ENCODE data around the gene DDRGK1.
"Not testable (repeated sequence)": the region's sequence is repeated elsewhere in the genome, so short reads cannot be mapped to it uniquely, and the experiment has no call there.

Gene DDRGK1

GRCh38 chr20:3193806-3194616, 10.5 kb downstream of the DDRGK1 start:
- Mint-ChIP-seq H3K4me1 (peaks cover 10% of the 10 kb centered on the region), H3K27me3 (no peaks in the 10 kb centered on the region), H3K9me3 (no peaks in the 10 kb centered on the region), H3K4me3 (no peak overlapping the region), H3K27ac (no peak overlapping the region), H3K36me3 (peaks cover 50% of the 10 kb centered on the region)
- DNase-seq, result no peak
- CTCF ChIA-PET, result interaction anchor here (0.6 kb wide), 1 partner anchor 9 kb away, joined by 3 read pairs; no protein-coding TSS in a partner anchor

DNA sequence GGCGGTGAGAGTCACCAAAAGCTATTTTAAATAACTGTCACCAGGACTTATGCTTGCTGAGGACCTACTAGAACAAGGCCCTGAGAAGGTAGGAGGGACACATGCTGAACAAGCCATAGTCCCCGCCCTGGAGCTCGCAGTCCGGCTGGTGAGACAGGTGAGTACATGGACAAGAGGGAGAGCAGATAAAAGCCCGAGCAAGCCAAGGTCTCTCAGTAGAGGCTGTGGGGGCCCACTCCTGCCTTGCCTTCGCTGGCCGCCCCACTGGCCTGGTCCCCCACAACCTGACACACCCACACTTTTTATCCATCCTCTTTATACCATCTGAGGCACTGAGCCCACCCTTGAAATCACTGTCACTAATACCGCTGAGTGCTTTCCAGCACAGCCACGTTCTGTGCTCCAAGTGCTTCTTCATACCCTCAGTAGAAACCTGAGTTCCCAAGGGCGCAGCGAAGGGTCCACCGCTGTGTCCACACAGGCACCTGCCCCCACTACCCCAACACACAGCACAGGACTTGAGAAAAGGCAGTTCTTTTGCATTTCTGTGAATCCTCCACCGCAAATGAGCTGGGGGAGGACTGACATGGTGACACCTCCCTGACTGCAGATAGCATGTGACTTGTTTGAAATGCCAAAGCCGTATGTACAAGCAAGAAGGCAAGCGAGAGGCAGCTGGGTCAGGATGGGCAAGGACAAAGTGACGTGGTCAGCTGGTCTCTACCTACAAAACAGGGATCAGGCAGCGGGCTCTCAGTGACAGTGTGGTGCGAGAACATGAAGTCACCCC, 12.1 kb downstream of the DDRGK1 start:
- H3K4me3 Mint-ChIP-seq, result no peak overlapping the region

DNA sequence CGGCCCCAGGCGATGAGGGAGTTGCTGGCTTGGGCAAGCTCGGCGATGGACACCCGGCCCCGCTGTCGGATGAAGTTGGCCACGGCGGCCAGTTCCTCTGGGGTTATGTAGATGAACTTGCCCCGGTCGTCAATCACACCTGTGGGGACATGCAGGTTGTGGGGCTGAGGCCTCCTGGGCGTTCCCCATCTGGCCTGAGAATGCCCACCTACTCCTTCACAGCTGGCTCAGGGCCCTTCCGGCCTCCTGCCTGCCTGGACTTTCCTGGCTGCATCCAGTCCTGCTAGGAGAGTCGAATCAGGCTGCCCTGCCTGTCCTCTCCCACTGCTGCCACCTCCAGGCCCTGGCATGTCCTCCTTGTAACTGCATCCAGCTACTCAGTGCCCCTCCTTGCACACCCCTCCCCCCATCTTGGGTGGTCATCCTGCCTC, 13.8 kb downstream of the DDRGK1 start:
- H3K27ac Mint-ChIP-seq, result no peak overlapping the region
- H3K36me3 Mint-ChIP-seq, result peaks cover 36% of the 10 kb centered on the region
- H3K4me1 Mint-ChIP-seq, result peaks cover 6% of the 10 kb centered on the region
- DNase-seq, result no peak
- H3K9me3 Mint-ChIP-seq, result no peaks in the 10 kb centered on the region
- CTCF ChIA-PET, result no interaction called here
- no peaks in the 10 kb centered on the region for H3K27me3 Mint-ChIP-seq
- no peak overlapping the region for H3K4me3 Mint-ChIP-seq

More for the DNA sequence above, 12.1 kb downstream of the DDRGK1 start:
- no peak for DNase-seq
- Mint-ChIP-seq H3K27ac (no peak overlapping the region), H3K4me1 (peaks cover 10% of the 10 kb centered on the region), H3K36me3 (peaks cover 44% of the 10 kb centered on the region), H3K27me3 (no peaks in the 10 kb centered on the region), H3K9me3 (no peaks in the 10 kb centered on the region)
- CTCF ChIA-PET, result no interaction called here

DNA sequence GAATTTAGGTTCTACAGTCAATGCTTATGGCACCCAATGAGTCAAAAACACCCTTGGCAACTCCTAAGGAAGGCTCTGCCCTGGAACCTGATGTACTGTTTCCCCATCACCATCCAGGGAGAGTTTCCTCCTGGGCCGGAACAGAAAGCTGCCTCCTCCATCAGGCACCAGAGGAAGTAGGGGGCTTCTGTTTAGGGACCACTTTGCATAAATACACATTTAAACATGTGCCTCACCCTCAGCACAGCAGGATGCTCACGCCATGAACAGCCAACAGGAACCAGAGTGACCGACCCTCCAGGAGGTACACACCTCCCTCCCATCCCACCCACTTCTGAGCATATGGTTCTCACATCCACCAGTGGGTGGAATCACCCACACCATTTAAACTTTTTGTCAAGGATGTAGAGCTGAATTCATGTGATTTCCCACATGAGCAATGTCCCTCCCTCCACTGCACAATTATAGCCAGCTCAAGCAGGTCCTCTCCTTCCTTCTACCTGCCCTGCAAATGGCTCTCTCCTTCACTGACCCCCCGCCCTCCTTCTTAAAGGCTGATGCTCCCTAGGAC, 14.8 kb downstream of the DDRGK1 start:
- Mint-ChIP-seq H3K27ac (peak overlapping the region; percentile 43), H3K36me3 (peaks cover 29% of the 10 kb centered on the region), H3K9me3 (no peaks in the 10 kb centered on the region), H3K4me1 (no peaks in the 10 kb centered on the region), H3K27me3 (no peaks in the 10 kb centered on the region), H3K4me3 (no peak overlapping the region)
- no peak for DNase-seq
- CTCF ChIA-PET, result no interaction called here

- CTCF ChIA-PET, result no interaction called here
- no peaks in the 10 kb centered on the region for H3K9me3 Mint-ChIP-seq
- H3K4me3 Mint-ChIP-seq, result no peak overlapping the region
- H3K27ac Mint-ChIP-seq, result no peak overlapping the region
- no peak for DNase-seq
- H3K36me3 Mint-ChIP-seq, result peaks cover 29% of the 10 kb centered on the region
- H3K27me3 Mint-ChIP-seq, result no peaks in the 10 kb centered on the region
- H3K4me1 Mint-ChIP-seq, result no peaks in the 10 kb centered on the region
These were observed 15.6 kb downstream of the DDRGK1 start for GRCh38 chr20:3188823-3189413.

DNA sequence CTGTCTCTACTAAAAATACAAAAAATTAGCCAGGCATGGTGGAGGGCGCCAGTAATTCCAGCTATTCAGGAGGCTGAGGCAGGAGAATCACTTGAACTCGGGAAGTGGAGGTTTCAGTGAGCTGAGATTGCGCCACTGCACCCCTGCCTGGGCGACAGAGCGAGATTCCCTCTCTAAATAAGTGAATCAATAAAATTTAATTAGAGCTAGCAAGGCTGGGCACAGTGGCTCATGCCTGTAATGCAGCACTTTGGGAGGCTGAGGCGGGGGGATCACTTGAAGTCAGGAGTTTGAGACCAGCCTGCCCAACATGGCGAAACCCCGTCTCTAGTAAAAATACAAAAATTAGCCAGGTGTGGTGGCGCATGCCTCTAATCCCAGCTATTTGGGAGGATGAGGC, 16.6 kb downstream of the DDRGK1 start:
- CTCF ChIA-PET, H3K27me3 Mint-ChIP-seq, H3K4me3 Mint-ChIP-seq, DNase-seq, H3K9me3 Mint-ChIP-seq, H3K27ac Mint-ChIP-seq, H3K4me1 Mint-ChIP-seq: not testable (repeated sequence)
- H3K36me3 Mint-ChIP-seq, result peaks cover 27% of the 10 kb centered on the region

DNA sequence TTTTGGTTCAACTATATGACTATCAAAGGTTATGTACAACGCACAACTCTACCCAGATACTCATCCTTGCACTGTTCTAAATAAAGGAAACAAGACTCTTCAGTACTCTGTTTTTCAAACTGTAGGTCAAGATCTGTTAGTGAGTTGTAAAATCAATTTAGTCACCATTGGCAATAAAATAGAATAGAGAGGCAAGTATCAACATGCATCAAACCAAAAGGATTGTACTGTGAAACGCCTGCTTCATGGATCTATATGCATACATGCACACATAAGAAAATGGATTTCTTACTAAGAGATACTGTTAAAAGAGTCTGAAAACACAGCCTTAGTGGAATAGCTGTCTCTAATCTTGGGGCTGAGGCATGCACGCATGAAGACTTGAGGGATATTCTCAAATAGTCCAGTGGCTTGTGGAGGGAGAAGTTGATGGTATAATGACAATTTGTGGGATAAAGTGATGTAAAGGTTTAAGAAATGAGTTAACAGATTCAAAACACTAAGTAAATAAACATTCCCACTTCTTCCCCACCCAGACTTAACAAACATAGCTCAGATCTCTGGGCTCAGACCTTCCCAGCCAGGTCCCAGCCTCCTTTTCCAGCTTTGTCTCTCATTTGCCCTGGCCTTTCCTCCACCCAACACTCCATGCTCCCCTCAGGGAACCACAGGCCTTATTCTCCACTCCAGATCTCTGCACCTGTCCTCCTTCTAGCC, 20.4 kb downstream of the DDRGK1 start:
- Mint-ChIP-seq H3K27me3 (no peaks in the 10 kb centered on the region), H3K36me3 (peaks cover 3% of the 10 kb centered on the region), H3K27ac (no peak overlapping the region), H3K4me3 (no peak overlapping the region), H3K9me3 (no peaks in the 10 kb centered on the region), H3K4me1 (no peaks in the 10 kb centered on the region)
- DNase-seq, result no peak
- CTCF ChIA-PET, result no interaction called here

GRCh38 chr20:3182429-3182828, 22.1 kb downstream of the DDRGK1 start:
- not testable (repeated sequence) for DNase-seq, H3K4me1 Mint-ChIP-seq, H3K36me3 Mint-ChIP-seq, H3K9me3 Mint-ChIP-seq, H3K4me3 Mint-ChIP-seq, H3K27ac Mint-ChIP-seq, H3K27me3 Mint-ChIP-seq
- CTCF ChIA-PET, result interaction anchor here (0.7 kb wide), 1 partner anchor 81 kb away, joined by 4 read pairs; no protein-coding TSS in a partner anchor

GRCh38 chr20:3181270-3181669, 23.2 kb downstream of the DDRGK1 start:
- no peaks in the 10 kb centered on the region for H3K9me3 Mint-ChIP-seq
- H3K4me3 Mint-ChIP-seq, result no peak overlapping the region
- CTCF ChIA-PET, result no interaction called here
- no peak for DNase-seq
- no peaks in the 10 kb centered on the region for H3K4me1 Mint-ChIP-seq
- H3K27me3 Mint-ChIP-seq, result peaks cover 4% of the 10 kb centered on the region
- H3K27ac Mint-ChIP-seq, result no peak overlapping the region
- H3K36me3 Mint-ChIP-seq, result no peaks in the 10 kb centered on the region

- Mint-ChIP-seq H3K27ac (no peak overlapping the region), H3K27me3 (peaks cover 14% of the 10 kb centered on the region), H3K9me3 (no peaks in the 10 kb centered on the region), H3K4me1 (peaks cover under 1% of the 10 kb centered on the region), H3K36me3 (no peaks in the 10 kb centered on the region), H3K4me3 (no peak overlapping the region)
- CTCF ChIA-PET, result no interaction called here
- DNase-seq, result no peak
These were observed 24.2 kb downstream of the DDRGK1 start for GRCh38 chr20:3180319-3180718.

- peaks cover 37% of the 10 kb centered on the region for H3K27me3 Mint-ChIP-seq
- no peak overlapping the region for H3K4me3 Mint-ChIP-seq
- H3K27ac Mint-ChIP-seq, result no peak overlapping the region
- no peak for DNase-seq
- no peaks in the 10 kb centered on the region for H3K9me3 Mint-ChIP-seq
- peaks cover 12% of the 10 kb centered on the region for H3K4me1 Mint-ChIP-seq
- peaks cover 1% of the 10 kb centered on the region for H3K36me3 Mint-ChIP-seq
- CTCF ChIA-PET, result no interaction called here
These were observed 26.6 kb downstream of the DDRGK1 start for GRCh38 chr20:3177746-3178485.

- CTCF ChIA-PET, result no interaction called here
- Mint-ChIP-seq H3K9me3 (no peaks in the 10 kb centered on the region), H3K4me1 (peaks cover 19% of the 10 kb centered on the region), H3K27ac (no peak overlapping the region), H3K4me3 (peak overlapping the region; percentile 3), H3K36me3 (peaks cover 1% of the 10 kb centered on the region), H3K27me3 (peaks cover 63% of the 10 kb centered on the region)
- no peak for DNase-seq
These were observed 29.2 kb downstream of the DDRGK1 start for GRCh38 chr20:3175270-3175669.

- H3K27ac Mint-ChIP-seq, result peak overlapping the region; percentile 3
- peaks cover 1% of the 10 kb centered on the region for H3K36me3 Mint-ChIP-seq
- H3K27me3 Mint-ChIP-seq, result peaks cover 69% of the 10 kb centered on the region
- peaks cover 19% of the 10 kb centered on the region for H3K4me1 Mint-ChIP-seq
- CTCF ChIA-PET, result no interaction called here
- no peaks in the 10 kb centered on the region for H3K9me3 Mint-ChIP-seq
- DNase-seq, result no peak
- peak overlapping the region; percentile 81 for H3K4me3 Mint-ChIP-seq
These were observed 29.8 kb downstream of the DDRGK1 start for GRCh38 chr20:3174442-3175261.

Data from activated naive CD4-positive, alpha-beta T cell treated with anti-CD3 and anti-CD28 coated beads, Interleukin-2, amount 10 ng/mL, durations not matched to agents 7 days and 5 days (primary cell).